Stomach (tissue), 9 donors: ENCODE measurements around the gene PPP1CA. TPM values are rescaled to one million over a fixed set of nuclear protein-coding genes. Genes with fewer than 3 reads are reported as not detected.

ENCODE experiments used
- DNase-seq, 2 donors: peaks; one replicate each; pipeline versions ENCODE4 v3.0.0 to v3.0.0-alpha.2; 2013 to 2019
- H3K27ac ChIP-seq, 5 donors: fragments of 200-600 bp in 4 of 5; sonication (generic) in 4 of 5; one replicate each; pipeline ENCODE4 v1.5.1; 2013 to 2019; ENCODE audit warnings: mild to moderate bottlenecking in 1 of 5, moderate library complexity in 1 of 5
- H3K27me3 ChIP-seq, 3 donors: fragments of 200-600 bp; sonication (generic); one replicate each; pipeline ENCODE4 v1.5.1; 2017 to 2019; ENCODE audit warnings: mixed run types in 1 of 3
- H3K36me3 ChIP-seq, 4 donors: fragments of 200-600 bp; sonication (generic); 1 replicate in 3 of 4; 2 replicates in 1 of 4; pipeline ENCODE4 v1.5.1; 2016 to 2019
- H3K4me1 ChIP-seq, 4 donors: fragments of 200-600 bp; sonication (generic); one replicate each; pipeline ENCODE4 v1.5.1; 2016 to 2019
- H3K4me3 ChIP-seq, 4 donors: fragments of 200-600 bp; sonication (generic) in 3 of 4; one replicate each; pipeline ENCODE4 v1.5.1; 2016 to 2019; ENCODE audit warnings: mild to moderate bottlenecking in 1 of 4
- H3K9me3 ChIP-seq, 4 donors: fragments of 200-600 bp; sonication (generic); one replicate each; pipeline ENCODE4 v1.5.1; 2016 to 2019
- CTCF ChIP-seq, 7 experiments: fragments of 450-650 bp in 4 of 7; fragments of 200-600 bp in 3 of 7; sonication (generic) in 3 of 7; IDR thresholded peaks; one replicate each; pipeline ENCODE4 v1.5.1; 2016 to 2019; ENCODE audit warnings: antibody characterized with exemption in 7 of 7, control low read depth in 2 of 7, mild to moderate bottlenecking in 1 of 7
- EP300 ChIP-seq: sonication (generic); formaldehyde crosslinking; IDR thresholded peaks from one replicate; pipeline ENCODE4 v1.6.1; 2017; ENCODE audit warnings: antibody characterized with exemption
- POLR2A ChIP-seq, 4 donors: fragments of 450-650 bp; IDR thresholded peaks; one replicate each; pipeline ENCODE4 v1.6.1; 2016; ENCODE audit warnings: antibody characterized with exemption in 4 of 4, control low read depth in 2 of 4, mild to moderate bottlenecking in 1 of 4, moderate library complexity in 1 of 4
- POLR2AphosphoS5 ChIP-seq, 3 donors: sonication (generic); formaldehyde crosslinking; IDR thresholded peaks; one replicate each; pipeline ENCODE4 v1.6.1; 2016; ENCODE audit warnings: antibody characterized with exemption in 3 of 3
- WGBS, 5 donors: extraction: QIAGEN DNeasy Blood & Tissue Kit in 3 of 5; methylation state at CpG; one replicate each; pipeline versions ENCODE4 v1.1.5 to v1.1.7; 2013 to 2018; 5-methylcytosine and 5-hydroxymethylcytosine counted together
- intact Hi-C: fragments of 100-400 bp; cut with DNase I; formaldehyde crosslinking; loops from one replicate; pipeline ENCODE4 v1.15.1; 2023; ENCODE audit warnings: low total_unique reads
- polyA plus RNA-seq, 3 donors: library from polyadenylated mRNA; stranded (reverse); fragments of 200-250 nt; gene quantifications; one replicate each; pipeline ENCODE4 v1.2.3, GENCODE V29; 2013
- total RNA-seq, 5 donors: library from RNA; depleted of rRNA; stranded (reverse); fragments of >200 nt; gene quantifications; one replicate each; pipeline versions ENCODE4 v1.1.0 to v1.2.3, GENCODE V29; 2014 to 2016
- donor health status: healthy with polysubstance abuse.
- donor health status: Bipolar disorder and iron deficiency.
- donor health status: healthy.

Gene PPP1CA
- total and polyA plus RNA-seq, 8 donors, result 28.6 to 229 (median 107) TPM

- peak overlapping the region in 4 of 5 donors; percentile 45 to 96 (median 78) for H3K27ac ChIP-seq
- peaks cover 31 to 95% (median 91%) of the 10 kb centered on the region in 4 donors for H3K36me3 ChIP-seq
- H3K4me3 ChIP-seq, result peak overlapping the region; percentile 23 to 45 (median 34)
- no peak for DNase-seq
- 52 to 74% (median 66%) methylated on average over 3 of the region's 3 CpGs for WGBS, 5 donors
- H3K4me1 ChIP-seq, result peaks cover 30 to 80% (median 64%) of the 10 kb centered on the region in 4 donors
- no peaks in the 10 kb centered on the region for H3K9me3 ChIP-seq
- intact Hi-C loops, result loop anchor here (10.0 kb wide), 1 partner anchor 67 kb away; the partner anchor contains the start of genes CDK2AP2 and PITPNM1
- H3K27me3 ChIP-seq, result no peaks in the 10 kb centered on the region
- TF ChIP-seq POLR2AphosphoS5 (IDR thresholded peaks at IDR 0.05) (no peak), EP300 (no peak), CTCF (IDR thresholded peaks at IDR 0.05) (no peak), POLR2A (IDR thresholded peaks at IDR 0.05) (no peak)
Observed at GRCh38 chr11:67437809-67438157, 36.1 kb upstream of the PPP1CA start.

GRCh38 chr11:67437082-67437808, 35.6 kb upstream of the PPP1CA start, which contains the start of gene PTPRCAP:
Gene PTPRCAP (minus strand): TSS chr11:67437682. CDS start chr11:67437619, 63 bp downstream.
- intact Hi-C loops, result loop anchor here (10.0 kb wide), 1 partner anchor 68 kb away; the partner anchor contains the start of genes CDK2AP2 and PITPNM1

GRCh38 chr11:67436459-67437081, 34.9 kb upstream of the PPP1CA start:
- Histone ChIP-seq H3K9me3 (no peaks in the 10 kb centered on the region), H3K4me1 (peaks cover 19 to 68% (median 52%) of the 10 kb centered on the region in 4 donors), H3K36me3 (peaks cover 43 to 100% (median 97%) of the 10 kb centered on the region in 4 donors), H3K27me3 (no peaks in the 10 kb centered on the region), H3K27ac (peak overlapping the region; percentile 32 to 96 (median 73)), H3K4me3 (peak overlapping the region; percentile 23 to 45 (median 34))
- intact Hi-C loops, result loop anchor here (10.0 kb wide), 1 partner anchor 68 kb away; the partner anchor contains the start of genes CDK2AP2 and PITPNM1
- TF ChIP-seq POLR2A (IDR thresholded peaks at IDR 0.05), result no peak
- no peak for TF ChIP-seq EP300
- TF ChIP-seq POLR2AphosphoS5 (IDR thresholded peaks at IDR 0.05), result no peak
- no peak for TF ChIP-seq CTCF (IDR thresholded peaks at IDR 0.05)
- 33 to 56% (median 49%) methylated on average over 6 of the region's 6 CpGs for WGBS, 5 donors
- DNase-seq, result peak; percentile 44 to 55

More at GRCh38 chr11:67437082-67437808, 35.6 kb upstream of the PPP1CA start, which contains the start of gene PTPRCAP:
- Histone ChIP-seq H3K27me3 (no peaks in the 10 kb centered on the region), H3K4me3 (peak within 1 kb of the TSS; percentile 23 to 45 (median 34)), H3K4me1 (peaks cover 26 to 74% (median 59%) of the 10 kb centered on the region in 4 donors), H3K27ac (peak within 1 kb of the TSS; percentile 32 to 96 (median 73)), H3K9me3 (no peaks in the 10 kb centered on the region), H3K36me3 (peaks cover 37 to 100% (median 97%) of the 10 kb centered on the region in 4 donors)
- TF ChIP-seq EP300 (no peak), CTCF (IDR thresholded peaks at IDR 0.05) (no peak), POLR2A (IDR thresholded peaks at IDR 0.05) (no peak), POLR2AphosphoS5 (IDR thresholded peaks at IDR 0.05) (peak in 1 of 3 donors; percentile 3)
- DNase-seq, result peak; percentile 41 to 60
- 64 to 74% (median 71%) methylated on average over 5 to 26 of the region's 26 CpGs for WGBS, 5 donors
